Adrenal gland (tissue), 5 donors: Measurements from ENCODE around the gene ANKS6.

Source experiments
- CTCF ChIP-seq, 6 experiments: fragments of 450-650 bp in 4 of 6; fragments of 200-600 bp in 2 of 6; sonication (generic) in 1 of 6; IDR thresholded peaks; 1 replicate in 5 of 6; 2 replicates in 1 of 6; pipeline versions ENCODE4 v1.5.1 to v1.8.0; 2016 to 2021; ENCODE audit warnings: antibody characterized with exemption in 6 of 6, mild to moderate bottlenecking in 2 of 6, moderate library complexity in 1 of 6
- POLR2A ChIP-seq, 2 donors: fragments of 450-650 bp; IDR thresholded peaks; one replicate each; pipeline ENCODE4 v1.6.1; 2017; ENCODE audit warnings: antibody characterized with exemption in 2 of 2, mild to moderate bottlenecking in 2 of 2, moderate library complexity in 1 of 2
- donor health status: DM: no; HTN: no; CAD: no.

- TF ChIP-seq CTCF (IDR thresholded peaks at IDR 0.05) (no peak), POLR2A (IDR thresholded peaks at IDR 0.05) (no peak)
These were observed 36.1 kb downstream of the ANKS6 start for GRCh38 chr9:98760231-98760630.
